NCI-H2107 treated with DMSO at 0.1 percent for 48 hours (cell line): ENCODE results near the gene GNG3.
"Not testable (repeated sequence)": the region's sequence is repeated elsewhere in the genome, so short reads cannot be mapped to it uniquely, and the experiment has no call there.

Source experiments
- DNase-seq: peaks from one replicate; lab custom pipeline; 2025; ENCODE audit not compliant: unreplicated experiment; lab: John Stamatoyannopoulos, UW

Gene GNG3

GRCh38 chr11:62716206-62716605 is 8.7 kb downstream of the GNG3 start:
- DNase-seq, result no peak

GRCh38 chr11:62716816-62717215 is 9.3 kb downstream of the GNG3 start:
- no peak for DNase-seq

- DNase-seq, result no peak
Observed at GRCh38 chr11:62719302-62719978, 12.0 kb downstream of the GNG3 start.

GRCh38 chr11:62721994-62722393 is 14.5 kb downstream of the GNG3 start:
- no peak for DNase-seq

GRCh38 chr11:62724171-62724570 is 16.7 kb downstream of the GNG3 start:
- DNase-seq, result no peak

- DNase-seq, result no peak
Observed at GRCh38 chr11:62725646-62726045, 18.2 kb downstream of the GNG3 start.

- DNase-seq, result no peak
Observed at GRCh38 chr11:62726156-62726914, 18.9 kb downstream of the GNG3 start.

- no peak for DNase-seq
Observed at GRCh38 chr11:62726915-62727164, 19.4 kb downstream of the GNG3 start.

- DNase-seq, result peak; percentile 96
Observed at GRCh38 chr11:62727165-62727871, 19.8 kb downstream of the GNG3 start, which contains the start of gene HNRNPUL2. TSS of gene HNRNPUL2 (minus strand) at chr11:62727457. CDS start at chr11:62727156, 301 bp downstream.

- peak; percentile 96 for DNase-seq
Observed at GRCh38 chr11:62727872-62728170, 20.3 kb downstream of the GNG3 start.

GRCh38 chr11:62728171-62728988 is 20.9 kb downstream of the GNG3 start, which contains the start of gene TTC9C:
TSS of gene TTC9C (plus strand) at chr11:62728486. CDS start at chr11:62728849, 363 bp downstream.
- DNase-seq, result peak; percentile 75

- not testable (repeated sequence) for DNase-seq
Observed at GRCh38 chr11:62730076-62730475, 22.6 kb downstream of the GNG3 start.

- no peak for DNase-seq
Observed at GRCh38 chr11:62732830-62733229, 25.4 kb downstream of the GNG3 start.

GRCh38 chr11:62737196-62737595 is 29.7 kb downstream of the GNG3 start:
- no peak for DNase-seq

- no peak for DNase-seq
Observed at GRCh38 chr11:62747475-62748160, 40.1 kb downstream of the GNG3 start.

- DNase-seq, result not testable (repeated sequence)
Observed at GRCh38 chr11:62749931-62750330, 42.5 kb downstream of the GNG3 start.

GRCh38 chr11:62752177-62752785 is 44.8 kb downstream of the GNG3 start:
- DNase-seq, result no peak

GRCh38 chr11:62752994-62753735 is 45.7 kb downstream of the GNG3 start:
- no peak for DNase-seq

- peak; percentile 98 for DNase-seq
Observed at GRCh38 chr11:62753736-62754603, 46.5 kb downstream of the GNG3 start, which contains the start of gene ZBTB3. TSS of gene ZBTB3 (minus strand) at chr11:62754160. CDS start at chr11:62753664, 496 bp downstream.
